Measurements from ENCODE around the gene BTNL3.
"Not testable (repeated sequence)": the region's sequence is repeated elsewhere in the genome, so short reads cannot be mapped to it uniquely, and the experiment has no call there.

The BTNL3 gene

GRCh38 chr5:181024245-181025064 is 35.8 kb downstream of the BTNL3 start:
- no peak for DNase-seq

GRCh38 chr5:181027452-181028031 is 38.9 kb downstream of the BTNL3 start:
- DNase-seq, result no peak

- no peak for DNase-seq
These were observed 39.6 kb downstream of the BTNL3 start for GRCh38 chr5:181028032-181028819.

GRCh38 chr5:181031716-181032115 is 43.1 kb downstream of the BTNL3 start:
- no peak for DNase-seq

DNA sequence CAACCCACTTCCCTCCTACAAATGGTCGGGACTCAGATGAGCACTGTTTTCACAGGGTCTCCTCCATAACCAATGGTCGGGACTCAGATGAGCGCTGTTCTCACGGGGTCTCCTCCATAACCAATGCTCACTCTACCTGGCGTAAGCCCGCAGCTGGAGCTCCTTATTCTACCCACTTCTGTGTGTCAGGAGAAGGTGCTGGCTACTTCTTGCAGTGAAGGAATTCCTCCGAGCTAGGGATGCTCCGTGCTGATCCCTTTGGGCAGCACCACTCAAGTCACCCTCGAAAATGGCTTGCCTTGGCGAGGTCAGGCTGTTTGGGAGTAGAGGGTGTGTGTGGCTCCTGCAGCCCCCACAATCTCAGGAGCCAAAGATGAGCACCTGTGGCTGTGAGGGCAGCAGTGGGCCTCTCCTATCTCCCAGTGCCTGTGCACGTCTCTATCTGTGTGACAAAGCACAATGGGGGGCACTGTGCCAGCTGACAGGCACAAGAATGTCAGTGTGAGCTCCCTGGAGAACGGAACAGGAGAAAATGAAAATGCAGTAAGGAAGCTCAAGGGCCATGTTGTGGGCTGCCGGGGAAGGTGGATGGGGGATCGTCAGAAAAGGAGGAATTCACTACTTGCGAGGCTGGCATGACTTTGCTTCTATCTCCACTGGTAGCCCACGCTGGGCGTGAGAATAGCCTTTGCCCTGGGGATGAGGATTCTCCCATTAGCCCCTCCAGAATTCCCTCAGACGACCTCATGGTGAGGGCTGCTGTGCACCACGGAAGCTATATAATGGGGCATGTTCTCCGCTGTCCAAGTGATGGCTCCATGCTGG is 47.6 kb downstream of the BTNL3 start:
- no peak for DNase-seq

- no peak for DNase-seq
These were observed 48.2 kb downstream of the BTNL3 start for GRCh38 chr5:181036816-181037364.

DNA sequence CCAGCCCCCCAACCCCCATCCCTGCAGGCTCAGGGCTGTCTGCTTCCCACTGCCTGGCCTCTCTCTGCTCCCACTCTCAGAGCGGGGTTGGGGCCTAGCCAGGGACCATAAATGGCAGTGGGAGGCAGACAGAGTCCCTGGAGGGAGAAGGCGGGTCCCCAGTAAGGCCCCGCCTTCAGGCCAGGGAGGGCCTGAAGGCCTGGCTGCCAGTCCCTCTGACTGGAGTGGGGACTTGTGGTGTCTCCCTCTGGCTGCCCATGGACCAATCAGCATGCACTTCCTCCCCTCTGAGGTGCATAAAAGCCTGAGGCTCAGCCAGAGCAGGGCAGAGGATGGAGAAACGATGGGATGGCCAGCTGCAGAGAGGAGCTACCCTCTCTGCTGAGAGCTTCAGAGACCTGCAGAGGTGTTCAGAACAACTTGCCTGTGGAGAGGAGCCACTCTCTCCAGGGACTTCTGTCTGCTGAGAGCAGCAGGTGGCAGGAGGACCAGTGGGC is 48.8 kb downstream of the BTNL3 start:
- no peak for DNase-seq

GRCh38 chr5:181039471-181039870 is 50.8 kb downstream of the BTNL3 start:
- DNase-seq, result no peak

DNA sequence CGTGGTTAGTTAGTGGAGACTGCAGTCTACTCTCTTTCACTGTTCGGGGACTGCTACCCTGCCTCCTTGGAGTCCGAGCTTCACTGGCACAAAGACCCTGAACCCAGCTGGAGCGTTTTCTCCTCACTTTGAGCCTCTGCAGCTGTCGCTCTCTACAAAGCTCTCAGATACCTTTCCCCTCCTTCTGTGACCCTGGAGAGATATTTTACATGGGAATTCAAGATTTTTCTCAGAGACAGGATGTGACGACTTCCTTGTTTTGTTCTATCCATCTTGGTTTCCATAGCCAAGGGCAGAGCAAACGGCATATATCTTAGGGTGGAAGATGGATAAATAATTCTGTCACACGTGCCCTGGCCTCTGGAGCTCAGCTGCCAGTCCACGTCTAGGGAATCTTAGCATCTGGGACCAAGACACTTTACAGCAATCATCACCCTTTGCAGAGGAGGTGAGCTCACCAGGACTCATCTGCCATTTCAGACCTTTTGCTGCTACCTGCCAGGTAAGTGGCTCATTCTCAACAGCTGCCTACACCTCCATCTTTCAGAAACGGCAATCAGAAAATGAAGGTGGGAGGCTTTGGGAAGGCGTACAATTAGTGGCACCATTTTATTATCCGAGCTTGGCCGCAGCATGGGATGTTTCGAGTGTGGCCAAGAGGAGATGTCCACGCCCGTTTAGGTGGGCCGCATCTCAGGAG is 51.4 kb downstream of the BTNL3 start, which contains the start of gene BTNL9:
TSS of gene BTNL9 (plus strand) at position 336 of the 700 bp plus-strand sequence. CDS start 5,224 bp downstream, outside the sequence.
- DNase-seq, result no peak

- no peak for DNase-seq
These were observed 51.9 kb downstream of the BTNL3 start for GRCh38 chr5:181040631-181040945.

DNA sequence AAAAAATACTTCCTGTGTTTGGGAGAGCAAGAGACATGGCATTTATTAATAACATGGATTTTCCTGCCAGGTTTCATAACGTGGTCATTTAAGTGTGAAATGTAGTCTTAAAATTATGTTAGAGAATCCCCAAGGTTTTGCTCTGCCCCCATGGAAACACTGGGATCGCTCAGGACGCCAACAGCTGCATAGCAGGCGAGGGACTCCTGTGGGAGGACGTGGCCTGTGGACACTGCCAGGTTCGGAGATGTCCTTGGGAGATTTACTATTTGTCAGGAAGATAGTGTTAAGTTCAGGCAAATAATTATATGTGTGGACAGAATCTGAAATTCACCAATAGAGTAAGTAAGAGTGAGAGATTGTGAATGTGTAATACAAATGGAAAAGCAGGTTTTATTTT is 52.4 kb downstream of the BTNL3 start:
- DNase-seq, result no peak

DNA sequence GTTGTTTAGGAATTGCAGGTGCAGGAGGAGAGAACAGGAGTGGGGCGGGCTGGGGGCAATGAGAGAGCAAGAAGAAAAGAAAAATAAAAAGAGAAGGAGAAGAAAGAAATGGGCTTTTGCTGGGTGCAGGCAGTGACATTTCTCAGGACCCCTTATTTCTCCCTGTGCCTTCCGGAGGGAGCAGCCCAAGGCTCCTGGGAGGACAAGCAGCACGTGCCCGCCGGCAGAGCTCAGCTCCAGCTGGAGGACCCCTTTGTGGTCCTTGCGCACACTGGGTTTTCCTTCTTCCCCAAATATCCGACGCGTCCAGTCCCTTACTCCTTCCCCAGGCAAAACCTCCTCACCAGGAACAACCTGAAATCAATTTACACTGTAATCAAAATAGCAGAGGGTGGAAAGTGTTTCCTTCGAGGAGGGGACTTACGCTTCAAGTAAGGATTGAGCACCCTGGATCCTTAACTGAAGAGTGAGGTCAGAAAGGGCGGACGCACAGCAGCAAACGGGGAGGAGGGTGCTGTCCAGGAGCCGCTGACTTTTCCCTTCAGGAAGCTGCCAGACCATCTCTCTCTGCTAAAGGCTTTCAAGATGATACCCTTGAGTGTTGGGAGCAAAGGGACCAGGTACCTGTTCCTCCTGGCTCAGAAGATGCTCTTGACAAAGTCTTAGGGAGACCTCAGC is 53.5 kb downstream of the BTNL3 start:
- DNase-seq, result no peak

DNA sequence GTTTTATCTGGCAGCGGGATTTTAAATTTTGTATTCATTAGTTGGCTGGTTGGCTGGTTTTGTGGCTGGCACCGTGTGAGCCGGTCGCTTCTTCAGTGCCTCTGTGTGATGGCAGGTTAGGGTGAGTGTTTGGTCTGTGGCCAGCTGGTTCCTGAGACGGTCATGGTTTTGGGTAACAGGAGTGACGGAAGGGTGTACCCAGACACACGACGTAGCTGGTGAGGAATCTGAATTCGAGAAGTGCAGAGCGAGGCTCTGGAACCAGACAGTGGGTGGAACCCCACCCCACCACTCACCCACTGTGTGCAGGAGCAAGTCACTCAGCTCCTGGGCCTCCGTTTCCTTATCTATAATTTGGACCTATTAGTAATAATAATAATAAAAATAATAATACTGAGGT is 54.1 kb downstream of the BTNL3 start:
- no peak for DNase-seq

DNA sequence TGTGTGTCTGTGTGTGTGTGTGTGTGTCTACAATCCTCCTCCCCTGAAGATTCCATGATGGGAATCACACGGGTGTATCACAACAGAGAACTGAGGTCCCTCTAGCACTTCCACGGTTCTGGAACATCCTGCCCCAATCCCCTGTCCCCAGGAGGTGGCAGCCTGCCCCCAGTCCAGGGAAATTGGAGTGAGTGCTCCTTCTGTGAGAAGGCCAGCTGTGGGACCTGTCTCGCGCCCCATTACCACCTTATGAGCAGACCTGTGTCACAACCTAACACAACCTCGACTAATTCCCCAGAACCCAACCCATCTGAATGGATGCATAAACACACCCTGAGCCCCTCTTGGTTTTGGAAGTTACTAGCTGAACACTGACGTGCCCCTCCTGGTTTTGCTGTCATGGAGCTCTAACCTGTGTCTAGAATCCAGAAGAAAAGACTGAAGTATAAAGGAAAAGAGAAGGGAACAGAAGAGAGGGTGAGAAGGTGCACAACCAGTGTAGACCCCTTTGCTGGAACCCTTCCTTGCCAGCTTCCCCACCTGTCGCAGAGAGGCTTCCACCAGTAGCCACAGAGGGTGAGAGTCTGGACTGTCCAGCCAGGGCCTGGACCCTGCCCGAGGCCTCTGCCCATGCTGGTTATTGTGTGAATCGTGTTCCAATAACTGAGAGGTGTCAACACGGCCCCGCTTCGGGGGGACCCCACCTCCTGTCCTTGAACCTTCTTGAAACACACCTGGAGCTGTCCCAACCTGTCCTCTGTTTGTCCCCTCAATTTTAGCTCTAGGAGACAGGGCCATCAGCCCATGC is 54.8 kb downstream of the BTNL3 start:
- no peak for DNase-seq

GRCh38 chr5:181044093-181044599 is 55.5 kb downstream of the BTNL3 start:
- no peak for DNase-seq

DNA sequence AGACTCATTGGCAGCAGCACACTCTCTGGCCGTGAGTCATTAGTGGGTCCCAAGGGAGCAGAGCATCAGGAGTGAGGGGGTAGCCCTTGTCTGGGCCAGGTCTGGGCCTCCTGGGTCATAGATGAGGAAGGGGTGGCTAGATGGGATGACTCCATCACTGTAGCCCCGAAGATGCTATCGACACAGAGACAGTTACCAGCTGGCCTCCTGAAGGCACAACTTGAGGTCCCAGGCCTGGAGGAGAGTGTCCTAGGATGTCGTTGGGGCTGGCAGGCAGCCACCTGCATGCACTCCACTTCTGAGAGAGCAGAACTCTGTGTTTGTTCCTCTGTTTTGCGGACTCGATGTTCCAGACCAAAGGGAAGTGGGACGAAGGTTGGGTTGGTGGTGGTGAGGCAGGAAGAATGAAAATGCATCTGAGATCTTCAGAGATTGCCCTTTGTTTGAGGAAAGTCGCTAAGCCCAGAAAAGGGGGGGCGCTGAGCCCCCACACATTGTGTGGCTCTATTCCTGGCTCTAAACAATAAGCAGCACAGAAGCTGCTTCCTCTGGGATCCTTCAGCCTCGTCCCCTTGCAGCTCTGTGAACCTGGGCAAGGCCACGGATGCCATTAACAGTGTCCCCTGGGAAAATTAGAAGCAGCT is 56.1 kb downstream of the BTNL3 start:
- no peak for DNase-seq

- no peak for DNase-seq
These were observed 56.7 kb downstream of the BTNL3 start for GRCh38 chr5:181045316-181045715.

DNA sequence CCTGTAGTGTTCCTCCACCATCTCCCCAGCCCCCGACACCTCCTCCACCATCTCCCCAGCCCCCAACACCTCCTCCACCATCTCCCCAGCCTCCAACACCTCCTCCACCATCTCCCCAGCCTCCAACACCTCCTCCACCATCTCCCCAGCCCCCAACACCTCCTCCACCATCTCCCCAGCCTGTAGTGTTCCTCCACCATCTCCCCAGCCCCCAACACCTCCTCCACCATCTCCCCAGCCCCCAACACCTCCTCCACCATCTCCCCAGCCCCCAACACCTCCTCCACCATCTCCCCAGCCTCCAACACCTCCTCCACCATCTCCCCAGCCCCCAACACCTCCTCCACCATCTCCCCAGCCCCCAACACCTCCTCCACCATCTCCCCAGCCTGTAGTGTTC is 57.2 kb downstream of the BTNL3 start:
- DNase-seq, result not testable (repeated sequence)

GRCh38 chr5:181047288-181047687 is 58.6 kb downstream of the BTNL3 start:
- DNase-seq, result no peak

- DNase-seq, result no peak
These were observed 59.3 kb downstream of the BTNL3 start for GRCh38 chr5:181047921-181048320.
